ENCODE data around the gene PRKCD.

PRKCD gene

DNA sequence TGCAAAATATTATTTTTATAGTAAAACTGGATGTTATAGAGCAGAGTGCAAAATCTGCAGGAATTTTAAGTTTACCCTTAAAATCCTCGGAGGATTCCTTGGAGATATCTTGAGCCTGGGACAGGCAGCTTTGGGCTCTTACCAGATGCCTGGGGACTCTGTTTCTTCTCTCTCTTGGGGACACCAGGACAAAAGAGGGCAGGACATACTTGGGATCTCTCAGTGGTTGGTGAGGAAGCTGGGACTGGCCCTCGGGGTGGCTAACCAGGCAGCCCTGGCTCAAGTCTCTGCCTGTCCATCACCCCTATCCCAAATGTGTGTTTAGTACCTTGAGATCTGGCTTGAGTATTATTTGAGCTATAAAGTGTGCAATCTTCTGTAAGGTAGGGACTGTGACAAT is 56.2 kb downstream of the PRKCD start:
- DNase-seq (ENCODE audit: low read depth), result no peak

DNA sequence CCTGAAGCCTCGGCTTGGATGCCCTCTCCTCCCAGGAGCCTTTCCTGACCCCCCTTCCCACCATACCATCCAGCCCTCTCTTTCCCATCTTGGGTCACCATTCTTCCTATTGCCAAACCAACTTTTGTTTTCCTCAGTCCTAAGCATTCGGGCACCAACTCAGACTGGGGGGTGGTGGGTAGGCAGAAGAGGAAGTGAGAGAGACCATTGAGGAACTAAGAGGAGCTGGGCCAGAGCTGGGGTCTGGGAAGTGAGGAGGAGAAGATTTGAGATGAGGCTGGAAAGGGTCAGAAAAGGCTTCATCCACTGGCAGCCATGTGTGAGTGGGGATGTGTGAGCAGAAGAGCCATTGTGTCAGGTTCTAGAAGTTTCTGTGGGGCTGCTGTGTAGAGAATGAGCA is 57.1 kb downstream of the PRKCD start:
- no peak for DNase-seq (ENCODE audit: low read depth)

DNA sequence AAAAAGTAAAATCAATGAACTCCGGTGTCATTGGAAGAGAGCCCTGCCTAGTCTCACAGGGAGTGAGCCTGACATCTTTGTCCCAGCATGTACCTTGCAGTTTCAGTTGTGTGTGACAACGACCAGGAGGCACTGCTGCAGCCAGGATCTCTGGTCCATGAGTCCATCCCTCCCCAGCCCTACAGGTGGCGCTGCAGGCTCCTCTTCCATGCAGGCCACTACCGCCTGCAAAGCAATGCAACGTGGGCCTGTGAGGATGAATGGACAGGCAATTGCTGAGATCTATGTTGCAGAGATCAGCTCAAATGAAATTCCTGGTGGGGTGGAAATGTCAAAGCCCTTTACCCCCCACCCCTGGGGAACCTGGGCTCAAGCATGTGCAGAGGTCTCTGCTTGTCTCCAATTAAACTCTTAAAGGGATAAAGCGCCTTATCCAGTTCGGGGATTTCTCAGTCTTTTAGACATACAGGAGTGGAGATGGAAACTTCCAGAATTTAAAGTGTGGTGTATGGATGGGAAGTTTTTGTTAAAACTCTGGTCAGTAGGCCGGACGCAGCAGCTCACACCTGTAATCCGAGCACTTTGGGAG is 59.0 kb downstream of the PRKCD start:
- DNase-seq (ENCODE audit: low read depth), result peak; percentile 56

DNA sequence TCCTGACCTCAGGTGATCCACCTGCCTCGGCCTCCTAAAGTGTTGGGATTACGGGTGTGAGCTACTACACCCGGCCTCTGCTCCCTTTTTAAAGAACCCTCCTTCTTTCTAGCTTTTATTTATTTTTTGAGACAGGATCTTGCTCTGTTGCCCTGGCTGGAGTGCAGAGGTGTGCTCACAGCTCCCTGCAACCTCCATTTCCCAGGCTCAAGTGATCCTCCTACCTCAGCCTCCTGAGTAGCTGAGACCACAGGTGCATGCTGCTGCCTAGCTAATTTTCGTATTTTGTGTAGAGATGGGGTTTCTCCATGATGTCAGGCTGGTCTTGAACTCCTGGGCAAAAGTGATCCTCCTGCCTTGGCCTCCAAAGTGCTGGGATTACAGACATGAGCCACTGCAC is 60.3 kb downstream of the PRKCD start:
- DNase-seq (ENCODE audit: low read depth), result no peak

DNA sequence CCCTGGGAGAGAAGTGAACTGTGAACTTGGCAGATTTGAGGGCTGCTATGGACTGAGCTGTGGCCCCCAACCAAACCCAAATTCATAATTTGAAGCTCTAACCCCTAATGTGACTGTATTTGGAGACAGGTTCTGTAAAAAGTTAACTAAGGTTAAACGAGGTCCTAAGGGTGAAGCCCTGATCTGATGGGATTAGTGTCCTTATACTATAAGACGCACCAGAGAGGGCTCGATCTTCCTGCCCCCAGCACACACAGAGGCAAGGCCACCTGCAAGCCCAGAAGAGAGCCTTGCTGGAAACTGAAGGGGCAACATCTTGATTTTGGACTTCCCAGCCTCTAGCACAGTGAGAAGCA is 60.8 kb downstream of the PRKCD start:
- DNase-seq (ENCODE audit: low read depth), result no peak

DNA sequence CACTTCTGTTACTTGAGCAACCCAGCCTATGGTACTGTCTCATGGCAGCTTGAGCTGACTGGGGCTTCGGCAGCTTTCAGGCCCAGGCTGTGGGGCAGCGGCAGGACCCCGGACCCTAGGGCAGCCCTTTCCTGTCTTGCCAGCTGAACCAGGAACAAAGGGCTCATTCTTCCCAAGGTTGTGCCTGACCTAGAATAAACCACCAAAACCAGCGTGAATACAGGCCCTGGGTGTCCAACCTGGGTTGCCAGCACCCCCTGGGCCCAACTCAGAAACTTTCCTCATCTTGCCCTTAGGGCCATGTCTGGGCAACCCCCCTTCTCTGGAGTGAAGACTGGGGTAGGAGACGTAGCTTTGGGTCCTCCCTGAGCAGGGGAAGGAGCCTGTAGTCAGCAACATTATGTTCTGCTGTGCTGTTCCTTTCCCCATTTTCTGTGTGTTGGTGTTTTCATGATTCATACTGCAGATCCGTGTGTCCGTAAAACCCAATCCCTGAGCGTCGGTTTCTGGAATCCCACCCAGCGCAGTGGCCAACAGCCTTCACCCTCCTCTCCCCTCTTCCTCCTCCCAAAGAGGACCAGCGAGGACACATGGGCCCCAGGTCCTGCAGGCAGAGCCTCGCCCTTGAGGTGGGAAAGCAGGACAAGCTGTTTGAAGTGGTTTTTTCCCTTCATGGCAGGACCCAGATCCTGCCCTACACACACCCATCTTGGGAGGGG is 61.3 kb downstream of the PRKCD start:
- no peak for DNase-seq (ENCODE audit: low read depth)

DNA sequence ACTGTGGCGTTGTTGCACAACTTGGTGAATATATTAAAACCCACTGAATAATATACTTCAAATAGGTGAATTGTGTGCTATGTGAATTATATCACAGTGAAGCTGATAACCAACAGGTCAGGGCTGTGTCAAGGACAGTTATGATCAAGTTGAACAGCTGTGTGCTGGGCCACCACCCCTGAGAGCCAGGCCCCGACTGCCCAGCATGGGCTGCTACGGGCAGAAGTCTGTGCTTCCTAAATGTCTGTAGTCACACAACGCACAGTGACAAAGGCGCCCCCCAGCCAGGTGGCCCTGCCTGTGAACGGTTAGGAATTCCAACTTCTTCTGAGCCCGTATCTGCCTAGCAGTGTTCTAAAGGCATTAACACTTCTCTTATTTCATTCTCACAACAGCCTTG is 62.0 kb downstream of the PRKCD start:
- DNase-seq (ENCODE audit: low read depth), result no peak

DNA sequence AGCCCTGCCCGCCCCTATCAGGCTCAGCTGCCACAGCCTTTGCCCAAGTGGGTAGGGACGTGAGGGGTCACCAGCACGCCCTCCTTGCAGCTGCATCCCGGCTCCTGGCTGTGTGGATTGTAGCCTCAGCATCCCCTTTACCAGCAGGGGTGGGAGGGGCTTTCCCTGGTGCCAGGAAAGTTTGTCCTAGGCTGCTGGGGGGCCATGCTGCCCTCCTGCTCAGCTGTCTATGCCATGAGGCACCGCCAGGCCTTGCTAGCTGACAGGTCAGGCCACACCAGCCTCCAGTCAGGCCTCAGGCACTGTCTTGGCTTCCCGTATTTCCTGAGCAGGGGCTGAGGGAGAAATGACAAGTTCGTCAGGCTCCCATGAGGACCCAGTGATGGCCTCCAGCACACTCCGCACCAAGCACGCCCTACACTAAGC is 62.5 kb downstream of the PRKCD start:
- DNase-seq (ENCODE audit: low read depth), result no peak

DNA sequence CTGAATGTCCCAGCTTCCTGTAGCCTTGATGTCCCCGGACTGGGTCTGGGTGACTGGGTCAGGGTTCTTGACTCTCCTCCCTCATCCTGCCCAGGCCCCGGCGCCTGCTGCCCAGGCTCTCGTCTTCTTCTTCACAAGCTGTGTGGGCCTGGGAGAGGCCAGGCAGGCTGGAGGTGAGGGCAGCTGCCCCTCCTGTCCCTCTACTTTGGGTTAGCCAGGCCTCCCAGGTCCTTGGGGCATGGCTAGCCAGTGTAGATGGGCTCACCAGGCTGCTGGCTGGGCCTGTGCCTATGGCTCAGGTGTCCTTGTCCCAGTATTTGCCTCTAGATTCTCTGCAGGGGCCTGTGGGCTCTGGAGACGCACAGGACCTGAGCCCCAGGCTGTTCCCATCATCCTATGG is 63.0 kb downstream of the PRKCD start:
- DNase-seq (ENCODE audit: low read depth), result no peak

DNA sequence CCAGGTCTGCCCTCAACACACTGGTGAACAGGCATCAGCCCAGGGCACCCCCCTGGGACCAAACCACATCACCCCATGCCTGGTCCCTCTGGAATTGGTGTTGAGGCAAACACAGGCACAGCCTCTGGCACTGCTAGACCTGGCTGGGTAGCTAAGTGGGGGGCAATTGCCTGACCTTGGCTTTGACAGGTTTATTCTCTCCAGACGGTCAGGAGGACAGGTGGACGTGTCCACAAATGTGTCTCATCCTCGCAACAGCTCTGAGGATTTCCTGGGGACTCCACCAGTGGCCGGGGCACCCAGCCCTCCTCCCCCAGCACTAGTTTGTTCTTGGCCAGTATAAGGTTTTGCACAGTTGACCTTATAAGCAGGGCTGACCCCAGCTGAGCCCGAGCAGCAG is 63.5 kb downstream of the PRKCD start:
- DNase-seq (ENCODE audit: low read depth), result no peak

DNA sequence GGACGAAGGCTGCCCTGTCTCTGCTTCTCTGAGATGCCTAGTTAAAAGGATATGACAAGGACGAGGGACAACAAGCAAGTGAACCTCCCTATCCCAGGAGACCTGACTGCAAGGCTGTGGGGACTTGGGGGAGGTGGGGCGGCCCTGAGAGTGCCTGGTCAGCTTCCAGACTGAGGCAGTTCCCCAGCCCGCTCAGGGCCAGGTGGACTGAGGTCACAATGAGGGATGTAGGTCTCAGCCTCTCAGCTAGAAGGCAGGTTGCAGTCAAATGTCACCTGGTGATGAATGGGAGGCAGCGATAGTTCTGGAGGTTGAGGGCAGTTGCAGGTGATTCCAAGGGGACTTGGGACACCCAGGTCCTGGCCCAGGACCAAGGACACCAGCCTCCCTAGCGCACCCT is 64.2 kb downstream of the PRKCD start:
- DNase-seq (ENCODE audit: low read depth), result no peak

DNA sequence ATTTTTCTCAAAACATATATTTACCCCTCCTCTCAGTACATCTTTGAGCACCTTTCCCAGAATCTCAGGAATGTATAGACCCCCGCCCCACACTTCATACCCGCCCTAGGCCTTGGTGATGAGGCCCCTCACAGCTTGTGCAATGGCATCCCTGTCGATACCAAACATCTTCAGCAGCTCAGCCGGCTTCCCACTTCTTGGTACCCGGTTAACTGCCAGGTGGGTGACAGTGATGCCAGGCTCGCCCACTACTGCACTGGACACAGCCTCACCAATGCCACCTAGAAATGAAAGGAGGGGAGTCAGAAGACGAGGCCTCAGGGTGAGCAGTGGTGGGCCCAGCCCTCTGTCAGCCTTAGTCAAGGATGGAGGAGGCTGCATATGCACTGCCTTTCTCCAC is 64.6 kb downstream of the PRKCD start:
- DNase-seq (ENCODE audit: low read depth), result no peak

DNA sequence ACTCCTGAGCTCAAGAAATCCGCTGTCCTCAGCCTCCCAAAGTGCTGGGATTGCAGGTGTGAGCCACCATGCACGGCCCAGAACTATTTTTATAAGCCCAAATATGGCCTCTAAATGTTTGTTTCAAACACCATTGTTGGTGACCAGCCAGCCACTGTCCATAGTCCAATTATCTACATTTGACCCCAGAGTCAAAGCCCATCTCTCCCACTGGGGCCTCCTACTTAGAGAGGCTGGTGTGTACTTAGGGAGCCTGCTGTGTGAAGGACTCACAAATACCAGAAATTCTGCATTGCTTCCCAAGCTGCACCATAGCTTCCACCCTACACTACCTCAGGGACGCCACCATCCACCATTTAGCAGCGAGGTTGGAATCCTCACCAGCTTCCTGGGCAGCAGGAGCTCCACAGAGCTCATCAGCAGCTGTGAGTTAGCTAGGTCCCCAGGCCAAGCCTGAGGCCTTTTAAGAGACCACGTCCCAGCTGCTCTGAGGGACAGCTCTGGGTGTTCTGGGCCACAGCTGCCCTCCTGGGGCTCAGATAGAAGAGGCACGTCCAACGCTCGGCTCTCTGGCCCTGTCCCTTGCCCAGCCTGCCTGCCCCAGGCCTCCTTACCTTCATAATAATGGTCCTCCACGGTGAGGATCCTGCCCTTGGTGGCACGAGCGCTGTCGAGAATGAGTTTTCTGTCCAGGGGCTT is 65.3 kb downstream of the PRKCD start:
- DNase-seq (ENCODE audit: low read depth), result no peak

DNA sequence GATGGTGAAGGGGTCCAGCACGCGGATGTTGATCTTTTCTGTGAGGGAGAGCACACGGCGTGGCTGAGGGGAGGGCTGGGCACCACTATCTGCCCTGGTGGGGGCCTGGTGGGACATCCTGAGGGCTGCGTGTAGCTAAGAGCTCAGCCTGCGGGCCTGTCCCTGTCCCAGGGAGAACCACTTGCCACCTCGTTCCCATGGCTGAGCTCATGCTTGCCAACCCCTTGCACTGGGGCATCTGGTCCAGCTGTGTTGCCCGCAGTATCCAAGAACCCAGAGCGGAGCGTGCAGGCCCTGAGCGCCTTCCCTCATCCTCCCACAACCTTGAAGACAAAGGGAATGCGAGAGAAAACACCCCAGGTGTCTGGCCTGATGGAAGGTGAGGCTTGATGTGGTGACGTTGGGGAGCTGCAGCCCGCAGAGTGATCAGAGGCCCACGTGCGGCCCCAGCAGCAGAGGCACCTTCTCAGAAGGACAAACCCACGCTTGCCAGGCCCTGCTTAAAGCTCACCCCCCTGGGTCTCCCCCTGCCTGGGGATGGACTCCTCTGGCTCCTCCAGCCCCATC is 65.9 kb downstream of the PRKCD start:
- DNase-seq (ENCODE audit: low read depth), result no peak

DNA sequence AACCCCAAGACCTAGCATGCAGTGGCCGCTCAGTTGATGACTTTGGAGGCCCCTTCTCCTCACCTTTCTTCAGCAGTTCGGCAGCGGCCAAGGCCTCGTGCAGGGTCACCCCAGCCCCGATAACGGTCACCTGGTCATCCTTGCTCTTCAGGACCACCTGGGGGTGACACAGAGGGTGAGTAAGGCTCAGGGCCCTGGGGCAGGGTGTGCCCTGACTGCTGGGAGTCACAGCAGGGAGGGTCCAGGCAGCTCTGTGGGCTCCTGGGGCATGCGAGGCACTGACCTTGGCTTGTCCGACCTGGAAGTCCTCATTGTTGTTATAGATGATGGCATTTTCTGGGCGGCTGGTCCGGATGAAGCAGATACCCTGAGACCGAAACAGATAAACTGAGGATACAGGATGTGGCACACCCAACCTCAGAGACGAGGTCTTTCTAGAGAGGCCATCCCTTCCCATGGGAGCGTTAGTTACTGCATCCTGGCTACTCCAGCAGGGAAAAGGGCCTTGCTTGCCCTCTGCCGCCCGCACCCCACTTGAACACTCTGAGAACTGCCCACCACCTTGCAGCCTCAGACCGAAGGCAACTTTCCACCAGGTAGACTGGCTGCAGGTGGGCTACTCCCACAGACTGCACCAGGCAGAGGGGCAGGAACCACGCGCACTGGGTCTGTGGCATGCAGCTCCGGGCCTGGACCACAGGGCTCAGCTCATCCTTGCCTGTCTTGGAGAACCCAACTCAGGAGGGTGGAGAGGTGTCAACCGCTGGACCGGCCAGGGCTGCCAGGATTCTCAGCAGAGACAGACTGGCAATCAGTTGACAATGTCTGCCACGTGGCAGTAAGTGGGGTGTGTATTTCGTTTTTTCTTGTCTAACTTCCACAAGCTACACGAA is 67.2 kb downstream of the PRKCD start:
- no peak for DNase-seq (ENCODE audit: low read depth)

DNA sequence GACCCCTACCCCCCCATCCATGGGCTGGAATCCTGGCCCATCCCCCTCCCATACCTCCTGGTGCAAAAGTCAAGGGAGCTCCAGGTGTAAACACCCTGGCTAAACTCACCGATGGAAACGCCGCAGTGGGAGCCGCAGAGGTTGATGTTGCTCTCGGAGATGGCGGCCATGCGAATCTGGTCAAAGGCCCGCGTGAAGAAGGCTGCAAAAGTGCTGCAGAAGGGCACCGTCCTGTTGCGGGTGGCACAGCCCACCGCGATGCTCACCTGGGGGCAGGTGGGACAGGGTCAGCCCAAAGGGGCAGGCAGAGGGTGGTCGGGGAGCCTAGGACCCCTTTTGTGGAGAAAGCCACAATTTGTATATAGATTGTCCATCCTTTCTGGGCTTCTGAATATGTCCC is 68.2 kb downstream of the PRKCD start:
- no peak for DNase-seq (ENCODE audit: low read depth)

DNA sequence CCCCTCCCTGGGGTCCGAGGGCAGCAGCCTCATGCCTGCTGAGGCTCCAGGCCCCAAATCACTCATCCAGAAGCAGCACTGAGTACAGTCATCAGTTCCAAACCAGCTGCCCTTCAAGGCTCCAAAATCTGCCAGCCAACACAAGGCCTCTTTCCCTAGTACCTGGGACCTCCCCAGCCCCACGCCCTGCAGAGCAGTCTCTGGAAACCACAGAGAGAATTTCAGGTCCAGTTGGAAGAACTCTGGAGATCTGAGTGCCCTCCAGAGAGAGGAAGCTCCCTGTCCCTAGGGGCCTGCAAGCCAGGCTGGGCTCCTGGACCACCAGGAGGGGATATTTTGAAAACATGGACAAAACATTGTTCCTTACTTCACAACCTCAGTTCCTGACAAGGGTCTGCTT is 68.6 kb downstream of the PRKCD start:
- no peak for DNase-seq (ENCODE audit: low read depth)

DNA sequence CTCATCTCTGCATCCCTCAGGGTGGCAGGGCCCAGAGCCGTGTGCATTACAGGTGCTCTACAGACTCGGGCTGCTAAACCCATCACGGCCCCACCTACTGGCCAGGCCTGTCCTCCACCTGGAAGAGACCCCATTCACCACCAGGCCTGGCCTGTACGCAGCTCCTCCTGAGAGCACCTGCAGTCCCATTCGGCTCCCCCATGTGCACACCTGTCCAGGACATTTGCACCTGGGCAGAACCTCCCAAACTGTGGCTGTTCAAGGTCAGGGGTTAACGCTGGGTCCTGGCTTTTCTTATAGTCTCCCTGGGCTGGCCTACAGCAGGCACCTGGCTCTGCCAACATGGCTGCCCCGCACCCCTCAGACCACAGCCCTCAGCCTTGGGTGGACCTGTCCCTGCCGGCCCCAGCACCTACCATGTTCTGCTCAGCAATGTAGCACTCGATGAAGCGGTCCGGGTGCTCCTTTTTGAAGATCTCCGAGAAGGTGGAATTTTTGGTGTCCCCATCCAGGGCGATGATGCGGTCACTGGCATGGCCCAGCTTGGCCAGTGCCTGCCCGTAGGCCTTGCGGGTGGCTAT is 69.1 kb downstream of the PRKCD start:
- DNase-seq (ENCODE audit: low read depth), result no peak

DNA sequence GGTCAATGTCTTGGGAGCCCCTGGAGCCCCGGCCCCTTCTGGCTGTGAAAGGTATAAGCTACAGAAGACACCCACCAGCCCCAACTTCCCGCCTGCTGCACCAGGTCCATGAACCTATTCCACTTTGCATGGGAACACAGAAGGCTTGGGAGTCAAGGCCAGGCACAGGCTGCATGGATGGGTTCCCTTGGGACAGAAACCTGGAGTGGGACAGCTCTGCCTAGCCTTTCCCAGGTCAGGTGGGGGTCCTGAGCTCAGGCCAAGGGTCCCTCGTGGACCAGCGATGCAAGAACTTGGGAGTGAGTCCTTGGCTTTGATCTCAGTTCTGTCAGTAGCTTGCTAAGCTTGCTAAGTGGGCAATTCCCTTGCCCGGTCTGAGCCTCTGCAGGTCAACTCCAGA is 69.8 kb downstream of the PRKCD start:
- DNase-seq (ENCODE audit: low read depth), result no peak

DNA sequence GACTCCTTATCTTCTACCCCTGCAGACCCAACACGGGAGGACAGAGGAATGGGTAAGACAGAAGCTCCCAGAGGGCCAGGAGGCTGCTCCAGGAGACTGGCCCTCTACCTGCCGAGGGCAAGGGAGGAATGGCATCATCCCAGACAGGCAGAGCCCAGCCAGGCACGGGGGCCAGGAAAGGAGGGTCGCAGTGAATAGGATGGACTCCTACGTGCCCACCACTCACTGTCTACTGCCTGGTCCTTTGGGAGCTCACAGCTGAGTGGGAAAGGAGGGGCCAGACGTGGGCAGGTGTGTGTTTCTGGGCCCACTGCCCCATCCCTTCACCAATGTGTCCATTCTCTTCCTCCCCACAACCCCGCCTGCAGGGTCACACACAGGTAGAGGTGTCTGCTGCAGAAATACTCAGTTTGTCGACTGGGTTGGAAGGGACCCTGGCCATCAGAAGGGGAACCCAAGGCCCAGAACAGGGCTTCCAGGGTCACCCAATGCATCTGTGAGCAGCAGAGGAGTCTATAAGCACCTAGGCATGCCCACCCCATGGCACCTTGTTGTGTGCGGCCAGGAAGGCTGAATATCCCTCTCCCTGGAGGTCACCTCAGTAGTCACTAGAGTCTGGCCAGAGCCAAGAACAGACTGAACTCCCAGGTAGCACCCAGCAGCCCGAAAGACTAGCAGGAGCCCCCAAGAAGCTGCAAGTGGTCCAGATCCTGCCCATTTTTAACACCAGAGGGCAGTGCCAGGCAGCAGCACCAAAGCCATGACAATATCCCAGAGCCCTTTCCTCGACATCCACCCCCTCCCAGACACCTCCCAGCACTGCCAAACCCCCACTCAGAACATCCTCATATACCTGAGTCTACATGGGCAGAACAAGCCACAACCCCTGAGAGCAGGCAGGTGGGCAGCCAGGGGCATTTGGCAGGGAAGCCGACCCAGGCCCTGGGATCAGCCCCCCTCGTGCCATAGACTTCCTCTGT is 70.8 kb downstream of the PRKCD start:
- no peak for DNase-seq (ENCODE audit: low read depth)
